GM12865 (cell line): ENCODE results near the gene JAGN1.
"Not testable (repeated sequence)": the region's sequence is repeated elsewhere in the genome, so short reads cannot be mapped to it uniquely, and the experiment has no call there.

Source experiments
- DNase-seq: peaks from one replicate; pipeline ENCODE4 v3.0.0; 2010; ENCODE audit warnings: low read depth
- H3K4me3 ChIP-seq: 2 replicates; pipeline ENCODE4 v1.5.1; 2011; ENCODE audit warnings: mild to moderate bottlenecking, low read depth, low read length, control low read depth
- TF ChIP-seq, protein P1 (sequence below): IDR thresholded peaks from 2 replicates; pipeline ENCODE4 v1.5.1; 2011; ENCODE audit warnings: low read length, control low read depth, low read depth, inconsistent platforms; ENCODE audit not compliant: insufficient read depth; ENCODE audit errors: missing control alignments

The JAGN1 gene

GRCh38 chr3:9884555-9885165, 5.8 kb upstream of the JAGN1 start:
- DNase-seq: no peak
- no peak overlapping the region for H3K4me3 ChIP-seq
- TF ChIP-seq, protein P1, sequence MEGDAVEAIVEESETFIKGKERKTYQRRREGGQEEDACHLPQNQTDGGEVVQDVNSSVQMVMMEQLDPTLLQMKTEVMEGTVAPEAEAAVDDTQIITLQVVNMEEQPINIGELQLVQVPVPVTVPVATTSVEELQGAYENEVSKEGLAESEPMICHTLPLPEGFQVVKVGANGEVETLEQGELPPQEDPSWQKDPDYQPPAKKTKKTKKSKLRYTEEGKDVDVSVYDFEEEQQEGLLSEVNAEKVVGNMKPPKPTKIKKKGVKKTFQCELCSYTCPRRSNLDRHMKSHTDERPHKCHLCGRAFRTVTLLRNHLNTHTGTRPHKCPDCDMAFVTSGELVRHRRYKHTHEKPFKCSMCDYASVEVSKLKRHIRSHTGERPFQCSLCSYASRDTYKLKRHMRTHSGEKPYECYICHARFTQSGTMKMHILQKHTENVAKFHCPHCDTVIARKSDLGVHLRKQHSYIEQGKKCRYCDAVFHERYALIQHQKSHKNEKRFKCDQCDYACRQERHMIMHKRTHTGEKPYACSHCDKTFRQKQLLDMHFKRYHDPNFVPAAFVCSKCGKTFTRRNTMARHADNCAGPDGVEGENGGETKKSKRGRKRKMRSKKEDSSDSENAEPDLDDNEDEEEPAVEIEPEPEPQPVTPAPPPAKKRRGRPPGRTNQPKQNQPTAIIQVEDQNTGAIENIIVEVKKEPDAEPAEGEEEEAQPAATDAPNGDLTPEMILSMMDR: no peak

GRCh38 chr3:9886328-9886727, 4.1 kb upstream of the JAGN1 start:
- DNase-seq: no peak
- H3K4me3 ChIP-seq: no peak overlapping the region
- TF ChIP-seq, protein P1: no peak

GRCh38 chr3:9887480-9887879, 2.9 kb upstream of the JAGN1 start:
- no peak for DNase-seq
- H3K4me3 ChIP-seq: no peak overlapping the region
- TF ChIP-seq, protein P1: no peak

DNA sequence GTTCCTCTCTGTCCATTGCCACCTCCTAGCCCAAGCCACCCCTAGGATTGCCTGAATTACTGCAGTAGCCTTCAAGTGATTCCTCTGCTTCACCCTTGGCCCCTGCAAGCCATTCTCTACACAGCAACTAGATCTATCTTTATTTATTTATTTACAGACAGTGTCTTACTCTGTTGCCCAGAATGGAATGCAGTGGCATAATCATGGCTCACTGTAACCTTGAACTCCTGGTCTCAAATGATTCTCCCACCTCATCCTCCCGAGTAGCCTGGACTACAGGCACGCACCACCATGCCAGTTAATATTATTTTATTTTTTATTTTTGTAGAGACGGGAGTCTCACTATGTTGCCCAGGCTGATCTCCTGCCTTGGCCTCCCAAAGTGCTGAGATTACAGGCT, 1.9 kb upstream of the JAGN1 start:
- TF ChIP-seq, protein P1: no peak
- no peak overlapping the region for H3K4me3 ChIP-seq
- DNase-seq: no peak

GRCh38 chr3:9889405-9889804, 1.0 kb upstream of the JAGN1 start:
- TF ChIP-seq, protein P1: no peak
- H3K4me3 ChIP-seq: no peak overlapping the region
- DNase-seq: no peak

- TF ChIP-seq, protein P1: no peak
- peak overlapping the region; percentile 92 for H3K4me3 ChIP-seq
Observed at GRCh38 chr3:9891072-9891622, 737 bp downstream of the JAGN1 start.

DNA sequence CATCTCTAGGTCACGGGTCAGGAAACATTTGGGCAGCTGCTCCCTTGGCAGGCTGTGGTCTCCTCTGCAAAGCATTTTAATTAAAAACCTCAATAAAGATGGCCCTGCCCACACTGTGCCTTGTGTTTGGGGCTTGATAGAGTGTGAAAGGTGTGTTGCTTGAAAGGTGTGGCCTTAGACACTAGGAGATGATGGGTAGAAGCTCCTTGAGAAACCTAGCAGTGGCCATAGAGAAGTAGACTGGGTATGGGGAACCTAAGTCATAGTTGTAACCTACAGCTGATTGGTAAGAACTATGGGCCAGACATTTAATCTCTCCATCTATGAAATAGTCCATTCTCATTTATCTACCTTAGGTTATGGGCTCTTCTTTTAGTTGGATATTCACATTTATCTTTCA, 3.3 kb downstream of the JAGN1 start:
- TF ChIP-seq, protein P1: no peak
- no peak overlapping the region for H3K4me3 ChIP-seq

More at GRCh38 chr3:9891072-9891622, 737 bp downstream of the JAGN1 start:
- DNase-seq: no peak

DNA sequence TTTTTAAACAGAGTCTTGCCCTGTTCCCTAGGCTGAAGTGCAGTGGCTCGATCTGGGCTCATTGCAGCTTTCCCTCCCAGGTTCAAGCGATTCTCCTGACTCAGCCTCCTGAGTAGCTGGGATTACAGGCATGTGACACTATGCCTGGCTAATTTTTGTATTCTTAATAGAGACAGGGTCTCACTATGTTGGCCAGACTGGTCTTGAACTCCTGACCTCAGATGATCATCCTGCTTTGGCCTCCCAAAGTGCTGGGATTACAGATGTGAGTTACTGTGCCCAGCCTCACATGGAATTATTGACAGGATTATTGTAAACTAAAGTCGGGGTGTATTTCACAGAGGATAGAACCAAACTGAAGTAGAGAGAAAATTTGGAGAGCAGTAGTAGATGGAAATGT, 5.3 kb downstream of the JAGN1 start:
- DNase-seq, H3K4me3 ChIP-seq: not testable (repeated sequence)

More for the DNA sequence above, 3.3 kb downstream of the JAGN1 start:
- DNase-seq: no peak

GRCh38 chr3:9896755-9897407, 6.5 kb downstream of the JAGN1 start:
- DNase-seq, H3K4me3 ChIP-seq: not testable (repeated sequence)
